ENCODE results near the gene KRT2.
A peak's percentile ranks its signal among the peaks of the same experiment; 100 is the strongest.

KRT2 gene

DNA sequence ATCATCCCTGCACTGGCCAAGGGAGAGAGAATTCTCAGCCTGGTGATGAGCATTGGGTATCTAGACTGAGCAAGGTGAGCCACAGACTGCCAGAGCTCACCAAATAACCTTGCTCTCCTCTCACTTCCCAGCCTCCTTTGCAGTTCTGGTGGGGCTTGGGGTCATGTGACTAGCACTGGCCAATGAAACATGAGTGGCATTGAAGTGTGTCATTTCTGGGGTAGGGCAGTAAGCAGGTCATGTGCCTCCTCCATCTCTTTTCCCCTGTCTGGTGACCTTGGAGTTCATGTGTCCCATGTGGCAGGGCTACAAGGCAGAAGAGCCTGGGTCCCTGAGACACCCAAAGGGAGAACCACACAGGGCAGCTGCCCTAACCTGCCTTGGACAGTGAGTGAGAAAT lies 47.2 kb downstream of the KRT2 start:
- TF ChIP-seq, protein P1, sequence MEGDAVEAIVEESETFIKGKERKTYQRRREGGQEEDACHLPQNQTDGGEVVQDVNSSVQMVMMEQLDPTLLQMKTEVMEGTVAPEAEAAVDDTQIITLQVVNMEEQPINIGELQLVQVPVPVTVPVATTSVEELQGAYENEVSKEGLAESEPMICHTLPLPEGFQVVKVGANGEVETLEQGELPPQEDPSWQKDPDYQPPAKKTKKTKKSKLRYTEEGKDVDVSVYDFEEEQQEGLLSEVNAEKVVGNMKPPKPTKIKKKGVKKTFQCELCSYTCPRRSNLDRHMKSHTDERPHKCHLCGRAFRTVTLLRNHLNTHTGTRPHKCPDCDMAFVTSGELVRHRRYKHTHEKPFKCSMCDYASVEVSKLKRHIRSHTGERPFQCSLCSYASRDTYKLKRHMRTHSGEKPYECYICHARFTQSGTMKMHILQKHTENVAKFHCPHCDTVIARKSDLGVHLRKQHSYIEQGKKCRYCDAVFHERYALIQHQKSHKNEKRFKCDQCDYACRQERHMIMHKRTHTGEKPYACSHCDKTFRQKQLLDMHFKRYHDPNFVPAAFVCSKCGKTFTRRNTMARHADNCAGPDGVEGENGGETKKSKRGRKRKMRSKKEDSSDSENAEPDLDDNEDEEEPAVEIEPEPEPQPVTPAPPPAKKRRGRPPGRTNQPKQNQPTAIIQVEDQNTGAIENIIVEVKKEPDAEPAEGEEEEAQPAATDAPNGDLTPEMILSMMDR (IDR thresholded peaks at IDR 0.05; ENCODE audit: insufficient read depth, low read depth, low read length, missing control alignments) = no peak
- H3K4me3 ChIP-seq (ENCODE audit: low read length) = no peak overlapping the region
- no peak for DNase-seq (ENCODE audit: low read depth)

- H3K4me3 ChIP-seq (ENCODE audit: low read length) = no peak overlapping the region
- TF ChIP-seq, protein P1 (IDR thresholded peaks at IDR 0.05; ENCODE audit: insufficient read depth, low read depth, low read length, missing control alignments) = no peak
- DNase-seq (ENCODE audit: low read depth) = peak; percentile 56
These were observed 48.7 kb downstream of the KRT2 start for GRCh38 chr12:52603314-52603713.

DNA sequence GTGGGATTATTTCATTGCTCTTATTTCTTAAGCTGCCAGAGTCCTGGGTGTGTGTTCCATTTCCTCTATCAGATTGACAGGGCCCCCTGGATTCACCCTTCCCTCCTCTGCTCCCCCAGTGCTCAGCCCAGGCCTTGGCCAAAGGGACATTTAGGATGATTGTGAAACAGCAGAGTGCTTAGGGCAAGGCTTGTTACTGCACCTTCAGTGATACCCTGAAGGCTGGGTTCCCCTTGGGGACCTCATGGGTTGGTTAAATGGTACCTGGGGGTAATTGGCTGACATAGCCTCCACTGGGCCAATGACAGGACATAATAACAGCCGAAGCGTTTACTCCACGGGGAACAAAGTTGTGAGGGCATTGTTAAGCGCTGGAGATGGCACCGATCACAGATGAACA lies 49.5 kb downstream of the KRT2 start:
- no peak overlapping the region for H3K4me3 ChIP-seq (ENCODE audit: low read length)
- TF ChIP-seq, protein P1 (IDR thresholded peaks at IDR 0.05; ENCODE audit: insufficient read depth, low read depth, low read length, missing control alignments) = no peak
- no peak for DNase-seq (ENCODE audit: low read depth)

DNA sequence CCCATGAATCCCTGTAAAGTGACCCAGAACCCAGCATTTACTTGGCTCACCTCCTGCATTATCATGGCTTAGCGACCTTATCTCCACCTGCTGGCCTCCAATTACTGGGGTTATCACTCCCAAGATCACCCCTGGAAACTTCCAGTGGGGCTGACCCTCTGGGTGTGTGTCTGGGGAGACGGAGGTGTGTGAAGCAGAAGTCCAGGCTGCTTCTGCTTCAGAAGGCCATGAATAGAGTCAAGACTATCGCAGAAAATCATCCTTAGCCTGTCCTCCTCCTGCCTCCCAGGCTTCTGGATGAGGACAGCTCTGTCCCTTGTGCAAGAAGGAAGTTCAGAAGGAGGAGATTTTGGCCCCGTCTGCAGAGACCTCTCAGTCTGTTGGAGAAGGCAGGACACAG lies 50.3 kb downstream of the KRT2 start:
- TF ChIP-seq, protein P1 (IDR thresholded peaks at IDR 0.05; ENCODE audit: insufficient read depth, low read depth, low read length, missing control alignments) = no peak
- no peak for DNase-seq (ENCODE audit: low read depth)
- no peak overlapping the region for H3K4me3 ChIP-seq (ENCODE audit: low read length)

DNA sequence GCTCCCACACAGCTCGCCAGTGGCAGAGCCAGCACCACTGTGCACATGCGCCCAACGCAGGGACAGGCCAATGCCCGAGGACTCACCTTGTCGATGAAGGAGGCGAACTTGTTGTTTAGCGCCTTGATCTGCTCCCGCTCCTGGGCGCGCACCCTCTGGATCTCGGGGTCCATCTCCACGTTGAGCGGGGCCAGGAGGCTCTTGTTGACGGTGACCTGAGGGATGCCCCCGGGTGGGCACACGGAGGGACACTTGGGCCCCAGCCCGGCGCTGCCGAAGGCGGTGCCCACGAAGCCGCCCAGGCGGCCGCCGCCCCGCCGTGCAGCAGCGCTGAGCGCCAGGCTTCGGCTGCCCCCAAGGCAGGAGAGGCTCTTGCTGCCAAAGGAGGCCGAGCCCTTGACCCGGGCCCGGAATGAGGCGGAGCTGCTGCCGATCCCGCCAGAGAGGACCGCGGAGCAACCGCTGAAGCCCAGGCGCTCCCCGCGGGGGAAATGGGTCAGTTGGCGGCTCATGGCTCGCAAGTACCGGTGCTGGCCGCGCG lies 51.0 kb downstream of the KRT2 start, which contains the start of gene KRT72:
Gene KRT72 (minus strand): TSS at position 523 of the 541 bp plus-strand sequence. CDS start 11 bp downstream, at position 512.
- DNase-seq (ENCODE audit: low read depth) = no peak
- TF ChIP-seq, protein P1 (IDR thresholded peaks at IDR 0.05; ENCODE audit: insufficient read depth, low read depth, low read length, missing control alignments) = no peak
- no peak within 1 kb of the TSS for H3K4me3 ChIP-seq (ENCODE audit: low read length)

GRCh38 chr12:52600475-52600874 lies 51.5 kb downstream of the KRT2 start:
- H3K4me3 ChIP-seq (ENCODE audit: low read length) = no peak overlapping the region
- no peak for DNase-seq (ENCODE audit: low read depth)
- TF ChIP-seq, protein P1 (IDR thresholded peaks at IDR 0.05; ENCODE audit: insufficient read depth, low read depth, low read length, missing control alignments) = no peak

GRCh38 chr12:52600071-52600470 lies 51.9 kb downstream of the KRT2 start:
- no peak overlapping the region for H3K4me3 ChIP-seq (ENCODE audit: low read length)
- TF ChIP-seq, protein P1 (IDR thresholded peaks at IDR 0.05; ENCODE audit: insufficient read depth, low read depth, low read length, missing control alignments) = no peak
- no peak for DNase-seq (ENCODE audit: low read depth)

All from epithelial cell of esophagus (primary cell).